Calu3 (cell line): Measurements from ENCODE around the gene FGF7. TPM values are rescaled to one million over a fixed set of nuclear protein-coding genes. Genes with fewer than 3 reads are reported as not detected.

ENCODE experiments used
- BruUV-seq: library from RNA; stranded (reverse); fragments of 400-500 nt; replicated peaks from 2 replicates; lab custom pipeline; 2021; lab: Mats Ljungman, UMichigan
- CTCF ChIA-PET: fragments of 300-600 bp; sonication (Branson Sonifier 250); formaldehyde crosslinking; loops from one replicate; lab custom pipeline; 2022; ENCODE audit warnings: antibody characterized with exemption; lab: Charles Lee
- DNase-seq: peaks from one replicate; pipeline ENCODE4 v3.0.0; 2022
- H3K27ac Mint-ChIP-seq: one replicate; pipeline ENCODE4 v1.8.0; 2022; ENCODE audit warnings: mixed read lengths; ENCODE audit not compliant: unreplicated experiment
- H3K27me3 Mint-ChIP-seq: one replicate; pipeline ENCODE4 v1.8.0; 2022; ENCODE audit warnings: mixed read lengths; ENCODE audit not compliant: unreplicated experiment
- H3K36me3 Mint-ChIP-seq: one replicate; pipeline ENCODE4 v1.8.0; 2022; ENCODE audit warnings: mild to moderate bottlenecking, moderate library complexity, mixed read lengths; ENCODE audit not compliant: insufficient read depth, unreplicated experiment
- H3K4me1 Mint-ChIP-seq: one replicate; pipeline ENCODE4 v1.8.0; 2022; ENCODE audit warnings: mild to moderate bottlenecking, low read depth, mixed read lengths; ENCODE audit not compliant: unreplicated experiment
- H3K4me3 Mint-ChIP-seq: one replicate; pipeline ENCODE4 v1.8.0; 2022; ENCODE audit warnings: mild to moderate bottlenecking, low read depth, moderate library complexity, mixed read lengths; ENCODE audit not compliant: unreplicated experiment
- H3K9me3 Mint-ChIP-seq: one replicate; pipeline ENCODE4 v1.8.0; 2022; ENCODE audit warnings: low read depth, mixed read lengths; ENCODE audit not compliant: unreplicated experiment
- CTCF ChIP-seq: fragments of 200-600 bp; IDR thresholded peaks from one replicate; pipeline ENCODE4 v1.8.0; 2022; ENCODE audit warnings: antibody characterized with exemption; ENCODE audit not compliant: unreplicated experiment
- intact Hi-C: fragments of 100-400 bp; cut with micrococcal nuclease; formaldehyde crosslinking; loops from one replicate; pipeline ENCODE4 v1.10.0; 2022; ENCODE audit not compliant: unreplicated experiment
- total RNA-seq: library from RNA; stranded (reverse); gene quantifications from 2 replicates; pipeline ENCODE4 v1.2.3, GENCODE V29; 2022

FGF7 gene
- total RNA-seq, 1 experiment from 2014 or later, result not detected

GRCh38 chr15:49421991-49422390 is 1.1 kb upstream of the FGF7 start:
- Mint-ChIP-seq H3K27ac (peak overlapping the region; percentile 7), H3K4me3 (peak overlapping the region; percentile 22), H3K9me3 (no peaks in the 10 kb centered on the region), H3K4me1 (no peaks in the 10 kb centered on the region), H3K36me3 (peaks cover 6% of the 10 kb centered on the region), H3K27me3 (no peaks in the 10 kb centered on the region)
- peak; percentile 55 for DNase-seq
- TF ChIP-seq CTCF, result peak; percentile 67
- CTCF ChIA-PET, result interaction anchor here (0.6 to 1.8 kb wide), 5 partner anchors 74 to 834 kb away, joined by 3 to 14 read pairs (median 5); no protein-coding TSS in a partner anchor
- intact Hi-C loops, result loop anchor here (1.0 to 10.0 kb wide), 4 partner anchors 187 to 1067 kb away; partner anchors contain the start of gene SECISBP2L
- BruUV-seq, result no TSS peak

GRCh38 chr15:49423901-49424550 is 984 bp downstream of the FGF7 start:
- BruUV-seq, result no TSS peak
- Mint-ChIP-seq H3K27ac (no peak overlapping the region), H3K27me3 (no peaks in the 10 kb centered on the region), H3K4me1 (no peaks in the 10 kb centered on the region), H3K4me3 (no peak overlapping the region), H3K9me3 (no peaks in the 10 kb centered on the region), H3K36me3 (peaks cover 6% of the 10 kb centered on the region)
- no peak for DNase-seq
- intact Hi-C loops, result loop anchor here (2.0 to 10.0 kb wide), 3 partner anchors 379 to 1069 kb away; partner anchors contain the start of gene SECISBP2L
- CTCF ChIA-PET, result no interaction called here
- TF ChIP-seq CTCF, result no peak

GRCh38 chr15:49424954-49425353 is 1.9 kb downstream of the FGF7 start:
- TF ChIP-seq CTCF, result no peak
- H3K27me3 Mint-ChIP-seq, result no peaks in the 10 kb centered on the region
- CTCF ChIA-PET, result no interaction called here
- DNase-seq, result no peak
- intact Hi-C loops, result loop anchor here (10.0 kb wide), 2 partner anchors 380 to 1070 kb away; partner anchors contain the start of gene SECISBP2L
- BruUV-seq, result no TSS peak
- H3K9me3 Mint-ChIP-seq, result no peaks in the 10 kb centered on the region
- no peaks in the 10 kb centered on the region for H3K4me1 Mint-ChIP-seq
- peaks cover 6% of the 10 kb centered on the region for H3K36me3 Mint-ChIP-seq
- no peak overlapping the region for H3K4me3 Mint-ChIP-seq
- no peak overlapping the region for H3K27ac Mint-ChIP-seq

GRCh38 chr15:49427372-49427771 is 4.3 kb downstream of the FGF7 start:
- no peaks in the 10 kb centered on the region for H3K9me3 Mint-ChIP-seq
- no peak overlapping the region for H3K27ac Mint-ChIP-seq
- CTCF ChIA-PET, result no interaction called here
- no peak for DNase-seq
- TF ChIP-seq CTCF, result no peak
- intact Hi-C loops, result loop anchor here (10.0 kb wide), 2 partner anchors 383 to 1073 kb away; partner anchors contain the start of gene SECISBP2L
- no peaks in the 10 kb centered on the region for H3K36me3 Mint-ChIP-seq
- no peaks in the 10 kb centered on the region for H3K27me3 Mint-ChIP-seq
- BruUV-seq, result no TSS peak
- H3K4me3 Mint-ChIP-seq, result no peak overlapping the region
- H3K4me1 Mint-ChIP-seq, result no peaks in the 10 kb centered on the region
